ENCODE data around the gene KIF16B. TPM values are rescaled to one million over a fixed set of nuclear protein-coding genes. Genes with fewer than 3 reads are reported as not detected.

The KIF16B gene
- total RNA-seq, 1 experiment from 2014 or later = 7.0 TPM

DNA sequence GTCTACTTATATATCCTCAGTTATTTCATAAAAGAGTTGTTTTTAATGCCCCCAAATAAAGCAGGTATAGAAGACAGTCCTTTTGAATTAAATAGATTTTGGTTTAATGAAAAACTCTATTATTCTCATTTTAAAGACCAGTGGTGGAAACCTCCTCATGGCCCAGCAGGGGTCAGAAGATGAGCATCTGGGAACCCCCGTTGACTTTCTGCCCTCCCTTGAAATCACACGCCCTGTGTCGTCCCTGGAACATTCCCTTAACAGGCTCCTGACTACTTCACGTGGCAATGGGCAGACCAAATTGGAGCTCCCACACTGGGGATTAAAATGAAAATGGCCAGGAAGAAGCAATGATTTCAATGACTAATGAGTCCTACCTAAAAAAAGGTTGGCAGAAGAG, 220.9 kb downstream of the KIF16B start:
- no peak overlapping the region for H2AFZ ChIP-seq (ENCODE audit: low read depth, low read length, poor library complexity, severe bottlenecking)
- intact Hi-C loops (cut with micrococcal nuclease) = no loop called here
- CTCF ChIA-PET = no interaction called here

More for the DNA sequence above, 220.9 kb downstream of the KIF16B start:
- BruUV-seq (replicated peaks) = no TSS peak
- ATAC-seq = no peak
- TF ChIP-seq JUND (IDR thresholded peaks at IDR 0.05) = no peak
- no peak for TF ChIP-seq ZFX (IDR thresholded peaks at IDR 0.05)
- TF ChIP-seq, protein P1, sequence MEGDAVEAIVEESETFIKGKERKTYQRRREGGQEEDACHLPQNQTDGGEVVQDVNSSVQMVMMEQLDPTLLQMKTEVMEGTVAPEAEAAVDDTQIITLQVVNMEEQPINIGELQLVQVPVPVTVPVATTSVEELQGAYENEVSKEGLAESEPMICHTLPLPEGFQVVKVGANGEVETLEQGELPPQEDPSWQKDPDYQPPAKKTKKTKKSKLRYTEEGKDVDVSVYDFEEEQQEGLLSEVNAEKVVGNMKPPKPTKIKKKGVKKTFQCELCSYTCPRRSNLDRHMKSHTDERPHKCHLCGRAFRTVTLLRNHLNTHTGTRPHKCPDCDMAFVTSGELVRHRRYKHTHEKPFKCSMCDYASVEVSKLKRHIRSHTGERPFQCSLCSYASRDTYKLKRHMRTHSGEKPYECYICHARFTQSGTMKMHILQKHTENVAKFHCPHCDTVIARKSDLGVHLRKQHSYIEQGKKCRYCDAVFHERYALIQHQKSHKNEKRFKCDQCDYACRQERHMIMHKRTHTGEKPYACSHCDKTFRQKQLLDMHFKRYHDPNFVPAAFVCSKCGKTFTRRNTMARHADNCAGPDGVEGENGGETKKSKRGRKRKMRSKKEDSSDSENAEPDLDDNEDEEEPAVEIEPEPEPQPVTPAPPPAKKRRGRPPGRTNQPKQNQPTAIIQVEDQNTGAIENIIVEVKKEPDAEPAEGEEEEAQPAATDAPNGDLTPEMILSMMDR (IDR thresholded peaks at IDR 0.05 in 2 of 3, conservative IDR thresholded peaks at IDR 0.05 in 1 of 3; ENCODE audit: borderline replicate concordance in 1 of 3, insufficient read depth in 1 of 3, low read depth in 2 of 3, low read length in 2 of 3) = no peak
- TF ChIP-seq, protein P2, sequence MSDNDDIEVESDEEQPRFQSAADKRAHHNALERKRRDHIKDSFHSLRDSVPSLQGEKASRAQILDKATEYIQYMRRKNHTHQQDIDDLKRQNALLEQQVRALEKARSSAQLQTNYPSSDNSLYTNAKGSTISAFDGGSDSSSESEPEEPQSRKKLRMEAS (IDR thresholded peaks at IDR 0.05) = no peak
- TF ChIP-seq EZH2 (IDR thresholded peaks at IDR 0.05) = no peak
- TF ChIP-seq EZH2phosphoT487 (IDR thresholded peaks at IDR 0.05; ENCODE audit: borderline replicate concordance) = no peak
- TF ChIP-seq, protein P3, sequence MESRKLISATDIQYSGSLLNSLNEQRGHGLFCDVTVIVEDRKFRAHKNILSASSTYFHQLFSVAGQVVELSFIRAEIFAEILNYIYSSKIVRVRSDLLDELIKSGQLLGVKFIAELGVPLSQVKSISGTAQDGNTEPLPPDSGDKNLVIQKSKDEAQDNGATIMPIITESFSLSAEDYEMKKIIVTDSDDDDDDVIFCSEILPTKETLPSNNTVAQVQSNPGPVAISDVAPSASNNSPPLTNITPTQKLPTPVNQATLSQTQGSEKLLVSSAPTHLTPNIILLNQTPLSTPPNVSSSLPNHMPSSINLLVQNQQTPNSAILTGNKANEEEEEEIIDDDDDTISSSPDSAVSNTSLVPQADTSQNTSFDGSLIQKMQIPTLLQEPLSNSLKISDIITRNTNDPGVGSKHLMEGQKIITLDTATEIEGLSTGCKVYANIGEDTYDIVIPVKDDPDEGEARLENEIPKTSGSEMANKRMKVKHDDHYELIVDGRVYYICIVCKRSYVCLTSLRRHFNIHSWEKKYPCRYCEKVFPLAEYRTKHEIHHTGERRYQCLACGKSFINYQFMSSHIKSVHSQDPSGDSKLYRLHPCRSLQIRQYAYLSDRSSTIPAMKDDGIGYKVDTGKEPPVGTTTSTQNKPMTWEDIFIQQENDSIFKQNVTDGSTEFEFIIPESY (IDR thresholded peaks at IDR 0.05; ENCODE audit: extremely low read depth, insufficient replicate concordance, low read length) = no peak
- TF ChIP-seq, protein P4, sequence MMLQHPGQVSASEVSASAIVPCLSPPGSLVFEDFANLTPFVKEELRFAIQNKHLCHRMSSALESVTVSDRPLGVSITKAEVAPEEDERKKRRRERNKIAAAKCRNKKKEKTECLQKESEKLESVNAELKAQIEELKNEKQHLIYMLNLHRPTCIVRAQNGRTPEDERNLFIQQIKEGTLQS (IDR thresholded peaks at IDR 0.05) = no peak
- TF ChIP-seq, protein P5, sequence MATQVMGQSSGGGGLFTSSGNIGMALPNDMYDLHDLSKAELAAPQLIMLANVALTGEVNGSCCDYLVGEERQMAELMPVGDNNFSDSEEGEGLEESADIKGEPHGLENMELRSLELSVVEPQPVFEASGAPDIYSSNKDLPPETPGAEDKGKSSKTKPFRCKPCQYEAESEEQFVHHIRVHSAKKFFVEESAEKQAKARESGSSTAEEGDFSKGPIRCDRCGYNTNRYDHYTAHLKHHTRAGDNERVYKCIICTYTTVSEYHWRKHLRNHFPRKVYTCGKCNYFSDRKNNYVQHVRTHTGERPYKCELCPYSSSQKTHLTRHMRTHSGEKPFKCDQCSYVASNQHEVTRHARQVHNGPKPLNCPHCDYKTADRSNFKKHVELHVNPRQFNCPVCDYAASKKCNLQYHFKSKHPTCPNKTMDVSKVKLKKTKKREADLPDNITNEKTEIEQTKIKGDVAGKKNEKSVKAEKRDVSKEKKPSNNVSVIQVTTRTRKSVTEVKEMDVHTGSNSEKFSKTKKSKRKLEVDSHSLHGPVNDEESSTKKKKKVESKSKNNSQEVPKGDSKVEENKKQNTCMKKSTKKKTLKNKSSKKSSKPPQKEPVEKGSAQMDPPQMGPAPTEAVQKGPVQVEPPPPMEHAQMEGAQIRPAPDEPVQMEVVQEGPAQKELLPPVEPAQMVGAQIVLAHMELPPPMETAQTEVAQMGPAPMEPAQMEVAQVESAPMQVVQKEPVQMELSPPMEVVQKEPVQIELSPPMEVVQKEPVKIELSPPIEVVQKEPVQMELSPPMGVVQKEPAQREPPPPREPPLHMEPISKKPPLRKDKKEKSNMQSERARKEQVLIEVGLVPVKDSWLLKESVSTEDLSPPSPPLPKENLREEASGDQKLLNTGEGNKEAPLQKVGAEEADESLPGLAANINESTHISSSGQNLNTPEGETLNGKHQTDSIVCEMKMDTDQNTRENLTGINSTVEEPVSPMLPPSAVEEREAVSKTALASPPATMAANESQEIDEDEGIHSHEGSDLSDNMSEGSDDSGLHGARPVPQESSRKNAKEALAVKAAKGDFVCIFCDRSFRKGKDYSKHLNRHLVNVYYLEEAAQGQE (IDR thresholded peaks at IDR 0.05; ENCODE audit: low read depth) = no peak
- TF ChIP-seq CEBPB (IDR thresholded peaks at IDR 0.05; ENCODE audit: low read depth) = no peak
- no peak for TF ChIP-seq YY1 (IDR thresholded peaks at IDR 0.05; ENCODE audit: extremely low read depth, insufficient replicate concordance, low read depth, low read length)
- no peak for TF ChIP-seq POLR2AphosphoS5 (IDR thresholded peaks at IDR 0.05; ENCODE audit: low read depth, low read length)
- TF ChIP-seq SP1 (IDR thresholded peaks at IDR 0.05; ENCODE audit: low read depth) = no peak
- no peak for TF ChIP-seq CBX3 (IDR thresholded peaks at IDR 0.05; ENCODE audit: low read depth)
- no peak for TF ChIP-seq POLR2A (IDR thresholded peaks at IDR 0.05; ENCODE audit: borderline replicate concordance, extremely low read depth, insufficient read depth, insufficient read length)
- no peak for TF ChIP-seq FOSL1 (IDR thresholded peaks at IDR 0.05; ENCODE audit: low read depth)
- ChIA-PET RAD21 (ENCODE audit: low non-redundant PET in 1 of 2, low total read pairs in 2 of 2, uncharacterized antibody in 2 of 2, unreplicated experiment in 2 of 2) (no interaction called here), POLR2A (no interaction called here)
- Histone ChIP-seq H3K4me1 (ENCODE audit: control insufficient read depth in 1 of 2, insufficient read depth in 2 of 2, low read length in 2 of 2) (no peaks in the 10 kb centered on the region), H3K36me3 (ENCODE audit: control insufficient read depth in 1 of 2, insufficient read depth in 2 of 2, low read length in 2 of 2) (no peaks in the 10 kb centered on the region), H3K9ac (ENCODE audit: low read length) (no peak overlapping the region), H3K4me2 (ENCODE audit: low read length) (no peak overlapping the region), H3K27ac (ENCODE audit: low read depth, low read length) (no peak overlapping the region), H3K4me3 (replicated peaks in 1 of 2; ENCODE audit: low read depth in 1 of 2, low read length in 2 of 2) (no peak overlapping the region), H3K9me2 (ENCODE audit: insufficient read depth) (no peaks in the 10 kb centered on the region), H3K27me3 (ENCODE audit: insufficient read depth, low read length) (no peaks in the 10 kb centered on the region), H4K20me1 (ENCODE audit: insufficient read depth) (no peaks in the 10 kb centered on the region), H3K79me2 (ENCODE audit: insufficient read depth, low read length) (no peaks in the 10 kb centered on the region), H3K9me3 (ENCODE audit: control insufficient read depth in 1 of 2, insufficient read depth in 1 of 2, low read depth in 1 of 2, low read length in 2 of 2) (no peaks in the 10 kb centered on the region)
- DNase-seq (ENCODE audit: low read depth, low spot score) = no peak
